ENCODE measurements around the gene INO80B.

Gene INO80B

GRCh38 chr2:74498500-74499266, 43.8 kb downstream of the INO80B start:
- FAIRE-seq (no peak), DNase-seq (ENCODE audit: insufficient read length, low spot score) (no peak)

- DNase-seq (ENCODE audit: insufficient read length, low spot score) (no peak), FAIRE-seq (no peak)
Measured at GRCh38 chr2:74499267-74499939, 44.5 kb downstream of the INO80B start, which contains the start of gene LBX2. Gene LBX2, minus strand, starts transcription at chr2:74499603. Its CDS starts 66 bp downstream, at chr2:74499537.

DNA sequence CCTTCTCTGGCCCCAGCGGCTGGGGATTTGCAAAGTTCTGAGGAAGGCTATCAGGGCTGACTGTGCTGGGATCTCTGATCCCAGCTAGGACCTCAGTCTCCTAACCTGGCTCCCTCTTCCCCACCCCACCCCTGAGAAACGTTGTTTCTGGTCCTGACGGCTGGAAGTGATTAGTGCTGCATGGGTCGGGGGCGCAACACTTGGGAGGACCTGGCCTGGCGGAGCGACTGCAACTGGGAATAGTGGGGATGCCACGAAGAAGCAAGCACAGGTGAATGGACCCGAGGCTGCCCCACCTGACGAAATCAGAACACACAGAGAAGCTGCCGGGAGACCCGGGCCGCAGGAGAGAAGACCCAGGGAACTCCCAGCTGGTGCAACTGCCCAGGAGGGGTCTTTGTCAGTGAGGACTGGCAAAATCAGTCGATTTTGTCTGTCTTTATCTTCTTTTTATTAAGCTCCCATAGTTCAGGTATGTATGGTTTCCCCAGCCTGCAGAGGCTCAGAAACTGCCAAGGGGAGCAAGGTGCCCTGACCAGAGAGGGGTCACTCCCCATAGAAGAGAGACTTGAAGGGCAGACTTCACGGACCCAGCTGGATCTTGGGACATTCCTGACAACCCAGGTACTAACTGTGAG, 45.2 kb downstream of the INO80B start:
- no peak for DNase-seq (ENCODE audit: insufficient read length, low spot score)
- FAIRE-seq: no peak

DNA sequence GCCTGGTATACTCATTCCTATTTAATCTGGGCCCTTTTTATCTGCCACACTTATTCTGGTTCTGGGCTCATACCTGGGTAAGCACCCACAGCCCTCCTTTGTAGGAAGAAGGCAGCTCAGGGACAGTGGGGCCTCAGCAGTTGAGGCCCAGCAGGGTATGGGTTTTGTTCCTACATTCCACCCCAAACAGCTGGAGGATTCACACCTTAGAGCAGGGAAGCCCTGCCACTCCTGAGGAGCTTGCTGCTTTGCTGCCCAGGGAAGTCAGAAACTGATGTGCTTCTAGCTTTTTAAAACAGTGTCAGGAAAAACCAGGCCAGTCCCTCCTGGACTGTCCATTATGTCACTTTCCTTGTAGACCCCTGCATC, 45.7 kb downstream of the INO80B start:
- FAIRE-seq: no peak
- DNase-seq (ENCODE audit: insufficient read length, low spot score): no peak

DNA sequence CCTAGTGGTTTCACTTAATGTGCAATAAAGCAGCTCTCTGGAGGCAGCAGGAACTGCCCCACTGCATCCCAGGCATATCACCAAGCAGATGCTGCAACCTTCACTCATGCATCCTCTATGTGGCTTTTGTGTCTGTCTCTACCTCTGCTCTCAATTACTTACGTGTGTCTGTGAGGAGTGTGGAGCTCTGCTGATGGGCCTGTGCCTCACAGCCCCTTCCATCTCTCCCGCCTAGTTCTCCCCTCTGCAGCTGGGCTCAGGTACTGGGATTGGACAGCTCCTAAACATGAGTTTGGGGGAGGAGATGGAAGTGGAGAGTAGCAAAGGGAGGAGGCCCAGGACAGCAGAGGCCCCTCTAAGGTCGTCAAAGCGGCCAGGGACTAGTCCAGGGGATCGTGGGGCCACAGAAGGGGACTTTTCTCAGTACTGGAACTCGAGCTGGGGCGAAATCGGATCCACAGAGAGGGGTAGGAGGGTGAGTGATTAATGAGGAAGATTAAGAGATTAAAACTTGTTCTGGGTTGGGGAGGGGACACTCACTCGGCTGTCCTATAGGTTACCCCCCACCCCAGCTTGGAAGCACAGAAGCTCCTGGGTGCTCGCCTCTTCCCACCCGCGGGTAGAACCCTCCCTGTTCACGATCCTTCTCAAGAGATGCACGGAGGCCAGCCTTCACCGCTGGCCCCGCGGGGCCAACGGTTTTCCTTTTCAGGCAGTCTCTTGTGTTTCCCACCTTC, 46.6 kb downstream of the INO80B start:
- DNase-seq (ENCODE audit: insufficient read length, low spot score) (no peak), FAIRE-seq (no peak)

GRCh38 chr2:74502147-74502719, 47.3 kb downstream of the INO80B start:
- FAIRE-seq (no peak), DNase-seq (ENCODE audit: insufficient read length, low spot score) (no peak)

GRCh38 chr2:74502720-74503505, 48.0 kb downstream of the INO80B start:
- peak; percentile 36 for FAIRE-seq
- DNase-seq (ENCODE audit: insufficient read length, low spot score): peak; percentile 93

DNA sequence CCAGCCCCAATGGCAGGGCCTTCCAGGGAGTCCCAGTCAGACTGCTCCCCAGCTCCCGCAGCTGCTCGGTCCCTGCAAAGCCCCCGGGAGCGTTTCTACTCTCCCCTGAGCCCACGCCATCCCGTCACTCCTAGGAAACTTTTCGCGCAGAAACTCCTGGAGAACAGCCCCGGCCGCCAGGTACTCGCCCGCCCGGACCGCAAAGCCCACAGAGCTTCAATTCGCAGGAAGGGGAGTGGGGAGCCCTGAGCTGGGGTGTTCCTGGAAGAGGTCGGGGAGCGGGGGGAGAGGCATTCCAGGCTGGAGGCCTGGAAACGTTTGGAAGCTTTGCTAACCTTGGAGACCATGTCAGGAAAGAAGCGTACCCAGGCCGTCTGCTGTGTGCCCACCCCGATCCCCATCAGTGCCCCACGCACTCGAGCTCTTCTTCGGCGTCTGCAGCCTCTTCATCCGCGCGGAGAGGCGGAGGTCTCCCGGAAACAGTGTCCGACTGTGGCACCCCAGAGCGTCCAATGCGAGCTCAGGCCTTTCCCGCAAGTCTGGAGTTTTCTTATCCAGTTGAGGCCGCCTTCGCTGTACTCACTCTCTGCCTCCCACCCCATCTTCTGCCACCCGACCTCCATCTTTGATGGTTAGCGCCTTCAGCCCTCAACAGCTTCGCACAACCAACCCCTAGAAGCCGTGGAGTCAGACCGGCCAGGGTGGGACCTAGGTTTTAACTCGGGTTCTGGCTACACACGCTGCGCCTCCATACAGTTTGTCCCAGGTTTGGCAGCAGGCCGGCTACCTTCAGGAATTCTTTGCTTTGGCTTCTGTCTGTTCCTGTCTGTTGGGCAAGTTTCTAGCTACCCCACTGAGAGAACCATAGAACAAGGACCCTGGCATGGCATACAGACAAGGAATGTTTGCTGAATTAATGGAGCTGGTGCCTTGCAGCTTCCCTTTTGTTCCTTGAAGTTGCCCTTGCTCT, 48.9 kb downstream of the INO80B start:
- FAIRE-seq: no peak

DNA sequence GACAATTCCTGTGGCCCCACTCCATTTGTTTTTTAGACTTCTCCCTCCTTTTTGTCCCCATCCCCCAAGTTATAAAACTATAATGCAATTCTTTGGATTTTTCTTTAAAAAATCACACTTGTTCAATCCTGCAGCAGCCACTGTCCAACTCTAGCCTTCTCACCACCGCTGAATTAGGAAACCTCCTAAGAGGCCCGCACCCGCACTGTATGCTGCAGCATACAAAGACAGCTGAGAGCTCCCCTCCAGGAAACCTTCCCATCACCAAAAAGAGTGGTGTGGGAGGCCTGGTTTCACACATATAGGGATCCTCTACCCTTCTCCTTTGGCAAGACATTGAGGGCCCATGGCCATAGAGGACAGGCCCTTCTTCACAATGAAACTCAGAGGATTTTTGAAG, 49.7 kb downstream of the INO80B start:
- FAIRE-seq: no peak

More for the DNA sequence above, 48.9 kb downstream of the INO80B start:
- DNase-seq (ENCODE audit: insufficient read length, low spot score): no peak

GRCh38 chr2:74505448-74506246, 50.8 kb downstream of the INO80B start:
- no peak for FAIRE-seq
- DNase-seq (ENCODE audit: insufficient read length, low spot score): no peak

More for the DNA sequence above, 49.7 kb downstream of the INO80B start:
- DNase-seq (ENCODE audit: insufficient read length, low spot score): no peak

GRCh38 chr2:74507145-74507925, 52.4 kb downstream of the INO80B start, which contains the start of gene PCGF1:
Gene PCGF1, minus strand, starts transcription at chr2:74507695. Its CDS starts 27 bp downstream, at chr2:74507668.
- DNase-seq (ENCODE audit: insufficient read length, low spot score): peak; percentile 98
- FAIRE-seq: peak; percentile 93
